NCI-H748 treated with DMSO at 0.1 percent for 48 hours (cell line): Measurements from ENCODE around the gene FOSB.

Experiments
- DNase-seq: peaks from one replicate; lab custom pipeline; 2025; lab: John Stamatoyannopoulos, UW

Gene FOSB

GRCh38 chr19:45442778-45443461 is 24.9 kb upstream of the FOSB start:
- DNase-seq, result no peak

GRCh38 chr19:45443462-45444317 is 24.1 kb upstream of the FOSB start:
- DNase-seq, result peak; percentile 56

GRCh38 chr19:45444318-45445041 is 23.3 kb upstream of the FOSB start:
- peak; percentile 37 for DNase-seq

- no peak for DNase-seq
Measured at GRCh38 chr19:45445139-45445538, 22.7 kb upstream of the FOSB start.

- DNase-seq, result no peak
Measured at GRCh38 chr19:45446295-45446694, 21.5 kb upstream of the FOSB start.

- DNase-seq, result no peak
Measured at GRCh38 chr19:45446944-45447343, 20.9 kb upstream of the FOSB start.

- no peak for DNase-seq
Measured at GRCh38 chr19:45448425-45448756, 19.4 kb upstream of the FOSB start.

- DNase-seq, result no peak
Measured at GRCh38 chr19:45448887-45449299, 18.9 kb upstream of the FOSB start.

GRCh38 chr19:45450012-45450333 is 17.8 kb upstream of the FOSB start:
- DNase-seq, result no peak

- no peak for DNase-seq
Measured at GRCh38 chr19:45451131-45451849, 16.5 kb upstream of the FOSB start.

- DNase-seq, result no peak
Measured at GRCh38 chr19:45451850-45452387, 15.9 kb upstream of the FOSB start.

- DNase-seq, result no peak
Measured at GRCh38 chr19:45455707-45456499, 11.9 kb upstream of the FOSB start.

GRCh38 chr19:45456500-45456815 is 11.3 kb upstream of the FOSB start:
- DNase-seq, result no peak

GRCh38 chr19:45457776-45458175 is 10.0 kb upstream of the FOSB start:
- no peak for DNase-seq

- DNase-seq, result no peak
Measured at GRCh38 chr19:45460807-45461347, 6.9 kb upstream of the FOSB start.

GRCh38 chr19:45462174-45462573 is 5.6 kb upstream of the FOSB start:
- no peak for DNase-seq

- DNase-seq, result no peak
Measured at GRCh38 chr19:45463241-45463640, 4.6 kb upstream of the FOSB start.

GRCh38 chr19:45464274-45464673 is 3.5 kb upstream of the FOSB start:
- no peak for DNase-seq

- no peak for DNase-seq
Measured at GRCh38 chr19:45464852-45465441, 2.8 kb upstream of the FOSB start.

- peak; percentile 48 for DNase-seq
Measured at GRCh38 chr19:45467115-45467455, 711 bp upstream of the FOSB start.

- no peak for DNase-seq
Measured at GRCh38 chr19:45468159-45468651, 409 bp downstream of the FOSB start.
